Measurements from ENCODE around the gene SEC22B. TPM values are rescaled to one million over a fixed set of nuclear protein-coding genes. Genes with fewer than 3 reads are reported as not detected.
"Not testable (repeated sequence)": the region's sequence is repeated elsewhere in the genome, so short reads cannot be mapped to it uniquely, and the experiment has no call there.

Gene SEC22B
- total RNA-seq, 1 experiment from 2014 or later = 25.8 TPM

GRCh38 chr1:120133228-120133927 is 42.9 kb downstream of the SEC22B start:
- Mint-ChIP-seq H3K9me3 (ENCODE audit: unreplicated experiment) (no peaks in the 10 kb centered on the region), H3K27ac (ENCODE audit: unreplicated experiment) (no peak overlapping the region), H3K36me3 (ENCODE audit: insufficient read depth, unreplicated experiment) (no peaks in the 10 kb centered on the region), H3K4me1 (ENCODE audit: low read depth, unreplicated experiment) (no peaks in the 10 kb centered on the region), H3K4me3 (ENCODE audit: unreplicated experiment) (no peak overlapping the region), H3K27me3 (ENCODE audit: insufficient read depth, unreplicated experiment) (no peaks in the 10 kb centered on the region)
- Histone ChIP-seq H3K36me3 (ENCODE audit: control insufficient read depth, insufficient read depth, low read length) (no peaks in the 10 kb centered on the region), H3K27me3 (replicated peaks; ENCODE audit: control insufficient read depth, insufficient read depth, low read length) (no peaks in the 10 kb centered on the region), H3K4me1 (no peaks in the 10 kb centered on the region), H3K9me3 (no peaks in the 10 kb centered on the region), H3K4me3 (ENCODE audit: low read depth, low read length) (no peak overlapping the region)
- no peak for TF ChIP-seq CTCF (IDR thresholded peaks at IDR 0.05; ENCODE audit: insufficient read depth in 1 of 2, low read depth in 1 of 2, low read length in 1 of 2, severe bottlenecking in 1 of 2, unreplicated experiment in 1 of 2)
- intact Hi-C loops (cut with micrococcal nuclease; ENCODE audit: unreplicated experiment) = no loop called here
- no peak for DNase-seq
- CTCF ChIA-PET = no interaction called here
- no TSS peak for BruUV-seq (replicated peaks)
- POLR2A ChIA-PET = no interaction called here

- H3K4me3 Mint-ChIP-seq (ENCODE audit: unreplicated experiment); H3K36me3 ChIP-seq (ENCODE audit: control insufficient read depth, insufficient read depth, low read length); H3K36me3 Mint-ChIP-seq (ENCODE audit: insufficient read depth, unreplicated experiment); H3K27ac Mint-ChIP-seq (ENCODE audit: unreplicated experiment); H3K4me1 ChIP-seq; POLR2A ChIA-PET; intact Hi-C loops (cut with micrococcal nuclease; ENCODE audit: unreplicated experiment); BruUV-seq (replicated peaks); H3K27me3 ChIP-seq (replicated peaks; ENCODE audit: control insufficient read depth, insufficient read depth, low read length); H3K27me3 Mint-ChIP-seq (ENCODE audit: insufficient read depth, unreplicated experiment); DNase-seq; H3K4me3 ChIP-seq (ENCODE audit: low read depth, low read length); H3K9me3 Mint-ChIP-seq (ENCODE audit: unreplicated experiment); H3K4me1 Mint-ChIP-seq (ENCODE audit: low read depth, unreplicated experiment); CTCF ChIA-PET; H3K9me3 ChIP-seq: not testable (repeated sequence)
These were observed 43.9 kb downstream of the SEC22B start for GRCh38 chr1:120132406-120132763.

GRCh38 chr1:120131611-120132405 is 44.5 kb downstream of the SEC22B start:
- H3K4me1 ChIP-seq; H3K27me3 ChIP-seq (replicated peaks; ENCODE audit: control insufficient read depth, insufficient read depth, low read length); H3K4me3 Mint-ChIP-seq (ENCODE audit: unreplicated experiment); H3K4me3 ChIP-seq (ENCODE audit: low read depth, low read length); H3K36me3 ChIP-seq (ENCODE audit: control insufficient read depth, insufficient read depth, low read length); H3K27me3 Mint-ChIP-seq (ENCODE audit: insufficient read depth, unreplicated experiment); H3K4me1 Mint-ChIP-seq (ENCODE audit: low read depth, unreplicated experiment); POLR2A ChIA-PET; CTCF ChIA-PET; BruUV-seq (replicated peaks); H3K9me3 Mint-ChIP-seq (ENCODE audit: unreplicated experiment); H3K9me3 ChIP-seq; H3K27ac Mint-ChIP-seq (ENCODE audit: unreplicated experiment); intact Hi-C loops (cut with micrococcal nuclease; ENCODE audit: unreplicated experiment); H3K36me3 Mint-ChIP-seq (ENCODE audit: insufficient read depth, unreplicated experiment): not testable (repeated sequence)
- DNase-seq = peak; percentile 38 to 54

- H3K4me3 Mint-ChIP-seq (ENCODE audit: unreplicated experiment); intact Hi-C loops (cut with micrococcal nuclease; ENCODE audit: unreplicated experiment); H3K9me3 ChIP-seq; H3K27me3 Mint-ChIP-seq (ENCODE audit: insufficient read depth, unreplicated experiment); H3K4me3 ChIP-seq (ENCODE audit: low read depth, low read length); H3K4me1 ChIP-seq; CTCF ChIA-PET; H3K36me3 ChIP-seq (ENCODE audit: control insufficient read depth, insufficient read depth, low read length); DNase-seq; BruUV-seq (replicated peaks); H3K27me3 ChIP-seq (replicated peaks; ENCODE audit: control insufficient read depth, insufficient read depth, low read length); H3K4me1 Mint-ChIP-seq (ENCODE audit: low read depth, unreplicated experiment); H3K27ac Mint-ChIP-seq (ENCODE audit: unreplicated experiment); H3K36me3 Mint-ChIP-seq (ENCODE audit: insufficient read depth, unreplicated experiment); POLR2A ChIA-PET; H3K9me3 Mint-ChIP-seq (ENCODE audit: unreplicated experiment): not testable (repeated sequence)
These were observed 48.4 kb downstream of the SEC22B start for GRCh38 chr1:120127921-120128320.

- H3K36me3 Mint-ChIP-seq (ENCODE audit: insufficient read depth, unreplicated experiment); H3K27me3 Mint-ChIP-seq (ENCODE audit: insufficient read depth, unreplicated experiment); POLR2A ChIA-PET; H3K9me3 ChIP-seq; DNase-seq; H3K27ac Mint-ChIP-seq (ENCODE audit: unreplicated experiment); H3K4me1 ChIP-seq; BruUV-seq (replicated peaks); H3K4me3 Mint-ChIP-seq (ENCODE audit: unreplicated experiment); H3K9me3 Mint-ChIP-seq (ENCODE audit: unreplicated experiment); CTCF ChIA-PET; H3K36me3 ChIP-seq (ENCODE audit: control insufficient read depth, insufficient read depth, low read length); H3K4me3 ChIP-seq (ENCODE audit: low read depth, low read length); intact Hi-C loops (cut with micrococcal nuclease; ENCODE audit: unreplicated experiment); H3K4me1 Mint-ChIP-seq (ENCODE audit: low read depth, unreplicated experiment); H3K27me3 ChIP-seq (replicated peaks; ENCODE audit: control insufficient read depth, insufficient read depth, low read length): not testable (repeated sequence)
These were observed 50.1 kb downstream of the SEC22B start for GRCh38 chr1:120126216-120126615.

- BruUV-seq (replicated peaks); DNase-seq; CTCF ChIA-PET; H3K4me1 Mint-ChIP-seq (ENCODE audit: low read depth, unreplicated experiment); H3K4me1 ChIP-seq; intact Hi-C loops (cut with micrococcal nuclease; ENCODE audit: unreplicated experiment); H3K9me3 ChIP-seq; H3K4me3 ChIP-seq (ENCODE audit: low read depth, low read length); H3K27me3 Mint-ChIP-seq (ENCODE audit: insufficient read depth, unreplicated experiment); H3K9me3 Mint-ChIP-seq (ENCODE audit: unreplicated experiment); H3K36me3 Mint-ChIP-seq (ENCODE audit: insufficient read depth, unreplicated experiment); H3K27me3 ChIP-seq (replicated peaks; ENCODE audit: control insufficient read depth, insufficient read depth, low read length); H3K36me3 ChIP-seq (ENCODE audit: control insufficient read depth, insufficient read depth, low read length); H3K27ac Mint-ChIP-seq (ENCODE audit: unreplicated experiment); H3K4me3 Mint-ChIP-seq (ENCODE audit: unreplicated experiment); POLR2A ChIA-PET: not testable (repeated sequence)
These were observed 51.7 kb downstream of the SEC22B start for GRCh38 chr1:120124628-120125027.
